ENCODE measurements around the gene BPIFB3.

Gene BPIFB3, protein sequence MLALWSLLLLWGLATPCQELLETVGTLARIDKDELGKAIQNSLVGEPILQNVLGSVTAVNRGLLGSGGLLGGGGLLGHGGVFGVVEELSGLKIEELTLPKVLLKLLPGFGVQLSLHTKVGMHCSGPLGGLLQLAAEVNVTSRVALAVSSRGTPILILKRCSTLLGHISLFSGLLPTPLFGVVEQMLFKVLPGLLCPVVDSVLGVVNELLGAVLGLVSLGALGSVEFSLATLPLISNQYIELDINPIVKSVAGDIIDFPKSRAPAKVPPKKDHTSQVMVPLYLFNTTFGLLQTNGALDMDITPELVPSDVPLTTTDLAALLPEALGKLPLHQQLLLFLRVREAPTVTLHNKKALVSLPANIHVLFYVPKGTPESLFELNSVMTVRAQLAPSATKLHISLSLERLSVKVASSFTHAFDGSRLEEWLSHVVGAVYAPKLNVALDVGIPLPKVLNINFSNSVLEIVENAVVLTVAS

DNA sequence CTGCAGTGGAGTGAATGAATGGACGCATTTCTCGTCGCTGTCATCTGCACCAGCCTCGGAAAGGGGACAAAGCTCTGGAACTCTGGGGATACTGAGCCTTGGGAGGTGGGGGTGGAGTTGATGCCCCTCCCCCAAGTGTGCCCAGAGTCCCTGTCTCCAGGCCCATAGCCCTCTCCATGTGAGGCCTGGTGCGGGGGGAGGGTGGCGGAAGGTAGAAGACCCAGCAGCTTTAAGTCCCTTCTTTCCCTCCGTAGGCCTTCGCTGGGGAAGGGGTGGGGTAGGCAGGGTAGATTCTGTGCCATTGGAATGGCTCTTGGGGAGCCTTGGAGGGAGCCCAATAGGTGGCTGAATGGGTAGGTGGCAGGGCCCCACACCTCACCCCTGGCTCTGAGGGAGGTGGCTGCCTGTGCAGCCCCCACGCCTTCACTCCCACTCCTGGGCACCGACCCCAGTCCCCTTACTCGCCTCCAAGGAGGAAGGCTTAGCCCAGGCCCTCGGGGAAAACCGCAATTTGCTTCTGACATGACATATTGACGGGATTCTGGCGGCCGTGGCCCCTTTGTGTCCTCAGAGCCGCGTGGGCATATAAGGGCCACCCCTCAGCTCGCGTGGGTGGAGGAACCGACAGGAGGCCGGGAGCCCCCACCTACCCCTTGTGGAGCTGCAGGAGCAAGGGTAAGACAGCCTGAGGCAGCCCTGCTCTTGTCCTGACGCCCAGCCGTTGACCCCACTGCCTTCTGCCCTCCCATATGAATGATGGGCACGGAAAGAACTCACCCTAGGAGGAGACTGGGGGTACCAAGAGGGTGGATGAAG is at the start of gene BPIFB3:
Gene BPIFB3 (plus strand): TSS at position 613 of the 816 bp plus-strand sequence. CDS start 1,533 bp downstream, outside the sequence.
- ATAC-seq = no peak
- no peaks in the 10 kb centered on the region for H3K4me1 Mint-ChIP-seq
- no peaks in the 10 kb centered on the region for H3K9me3 Mint-ChIP-seq
- no peak within 1 kb of the TSS for H3K27ac Mint-ChIP-seq
- no peaks in the 10 kb centered on the region for H3K36me3 Mint-ChIP-seq (ENCODE audit: low read depth)
- DNase-seq = no peak
- no peak within 1 kb of the TSS for H3K4me3 Mint-ChIP-seq
- no peaks in the 10 kb centered on the region for H3K27me3 Mint-ChIP-seq

DNA sequence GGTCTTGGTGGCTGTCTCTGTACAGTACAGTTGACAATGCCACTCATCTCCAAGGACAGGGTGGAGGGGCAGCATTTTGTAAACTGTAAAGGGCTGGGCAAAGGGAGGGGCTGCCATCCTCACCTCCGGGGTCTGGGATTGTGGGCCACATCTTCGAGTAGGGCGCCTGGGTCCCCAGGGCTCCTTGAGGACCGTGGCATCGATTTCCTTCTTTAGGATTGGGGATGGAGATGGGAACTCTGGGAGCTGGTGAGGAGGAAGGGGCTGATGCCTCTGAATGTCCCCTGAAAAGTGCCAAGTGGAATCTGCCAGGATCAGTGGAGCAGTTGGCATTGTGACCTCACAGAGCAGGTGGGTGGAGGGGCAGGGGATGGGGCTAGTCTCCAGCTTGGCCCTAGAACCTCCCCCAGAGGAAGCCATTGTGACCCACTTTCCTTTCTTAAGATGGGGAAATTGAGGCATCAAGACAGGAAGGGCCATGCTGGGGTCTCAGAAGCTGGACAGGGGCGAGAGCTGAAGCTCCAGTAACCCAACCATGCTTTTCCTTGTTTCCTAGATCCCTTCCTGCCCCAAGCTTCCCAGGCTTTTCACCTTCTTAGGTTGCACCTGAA is 49.5 kb upstream of the BPIFB3 start, which contains the start of gene SUN5:
Gene SUN5 (minus strand): TSS at position 293 of the 611 bp plus-strand sequence. CDS start 93 bp downstream, at position 200.
- Mint-ChIP-seq H3K4me1 (peaks cover 7% of the 10 kb centered on the region), H3K27me3 (no peaks in the 10 kb centered on the region), H3K27ac (no peak within 1 kb of the TSS), H3K36me3 (ENCODE audit: low read depth) (no peaks in the 10 kb centered on the region), H3K4me3 (no peak within 1 kb of the TSS), H3K9me3 (peaks cover 5% of the 10 kb centered on the region)
- no peak for DNase-seq
- no peak for ATAC-seq

DNA sequence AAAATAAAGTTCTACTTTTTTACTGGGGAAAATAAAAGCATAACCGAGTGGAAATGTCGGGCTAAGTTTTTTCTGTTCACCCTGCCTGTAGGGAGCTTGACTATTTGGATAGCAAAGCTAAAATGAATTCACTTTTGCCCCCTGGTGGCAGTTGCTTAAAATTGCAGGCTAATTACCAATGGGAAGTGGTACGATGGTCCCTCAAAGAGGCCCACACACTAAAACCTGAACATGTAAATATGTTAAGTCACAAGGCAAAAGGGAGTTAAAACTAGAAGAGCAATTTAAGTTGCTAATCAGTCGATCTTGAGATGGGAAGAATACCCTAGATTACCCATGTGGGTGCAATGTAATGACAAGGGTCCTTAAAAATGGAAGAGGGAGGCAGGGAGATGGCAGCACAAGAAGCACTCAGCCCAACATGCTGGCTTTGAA is 48.6 kb upstream of the BPIFB3 start:
- no peak overlapping the region for H3K27ac Mint-ChIP-seq

DNA sequence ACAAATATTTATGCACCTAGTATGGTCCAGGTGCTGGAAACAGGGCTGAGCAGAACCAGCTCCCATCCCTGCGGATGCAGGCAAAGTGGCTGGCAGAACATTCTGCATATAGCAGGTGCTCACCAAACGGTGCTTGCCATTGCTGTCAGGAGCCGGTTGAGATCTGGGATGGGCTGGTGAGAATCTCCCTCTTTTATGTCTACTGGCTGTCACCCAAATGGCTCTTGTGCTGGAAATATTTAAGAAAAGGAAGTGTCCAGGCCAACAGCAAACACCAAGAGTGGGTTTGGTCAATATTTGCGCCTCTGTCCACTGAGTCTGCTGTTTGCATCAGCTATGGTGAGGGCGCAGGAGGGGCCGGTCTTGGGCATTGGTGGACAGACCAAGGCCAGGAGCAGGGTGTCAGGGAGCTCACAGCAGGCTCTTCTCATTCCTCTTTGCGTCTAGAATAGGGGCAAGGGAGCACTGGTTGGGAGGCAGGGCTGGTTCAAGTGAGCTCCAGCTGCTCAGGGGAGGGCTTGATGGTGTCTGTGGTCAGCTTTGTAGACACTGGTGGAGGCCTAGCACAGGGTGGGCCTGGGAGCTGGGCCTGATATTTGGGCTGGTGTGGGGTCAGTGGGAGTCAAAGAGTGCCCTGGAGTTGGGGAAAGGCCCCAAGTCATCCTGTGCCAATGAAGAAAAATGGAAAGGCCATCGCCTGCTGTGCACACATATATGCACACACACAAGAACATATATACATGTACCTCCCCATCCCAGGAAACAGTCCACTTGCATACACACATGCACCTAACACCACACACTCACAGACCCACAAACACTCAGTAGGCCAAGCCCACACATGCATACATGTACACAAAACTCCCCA is 47.6 kb upstream of the BPIFB3 start:
- Mint-ChIP-seq H3K27me3 (no peaks in the 10 kb centered on the region), H3K4me1 (peaks cover 2% of the 10 kb centered on the region), H3K36me3 (ENCODE audit: low read depth) (no peaks in the 10 kb centered on the region), H3K9me3 (peaks cover 5% of the 10 kb centered on the region), H3K27ac (no peak overlapping the region), H3K4me3 (no peak overlapping the region)
- ATAC-seq (no peak), DNase-seq (no peak)

More for the DNA sequence above, 48.6 kb upstream of the BPIFB3 start:
- no peak overlapping the region for H3K4me3 Mint-ChIP-seq
- no peak for ATAC-seq
- peaks cover 5% of the 10 kb centered on the region for H3K9me3 Mint-ChIP-seq
- H3K27me3 Mint-ChIP-seq = no peaks in the 10 kb centered on the region
- peaks cover 4% of the 10 kb centered on the region for H3K4me1 Mint-ChIP-seq
- DNase-seq = peak; percentile 29
- H3K36me3 Mint-ChIP-seq (ENCODE audit: low read depth) = no peaks in the 10 kb centered on the region

DNA sequence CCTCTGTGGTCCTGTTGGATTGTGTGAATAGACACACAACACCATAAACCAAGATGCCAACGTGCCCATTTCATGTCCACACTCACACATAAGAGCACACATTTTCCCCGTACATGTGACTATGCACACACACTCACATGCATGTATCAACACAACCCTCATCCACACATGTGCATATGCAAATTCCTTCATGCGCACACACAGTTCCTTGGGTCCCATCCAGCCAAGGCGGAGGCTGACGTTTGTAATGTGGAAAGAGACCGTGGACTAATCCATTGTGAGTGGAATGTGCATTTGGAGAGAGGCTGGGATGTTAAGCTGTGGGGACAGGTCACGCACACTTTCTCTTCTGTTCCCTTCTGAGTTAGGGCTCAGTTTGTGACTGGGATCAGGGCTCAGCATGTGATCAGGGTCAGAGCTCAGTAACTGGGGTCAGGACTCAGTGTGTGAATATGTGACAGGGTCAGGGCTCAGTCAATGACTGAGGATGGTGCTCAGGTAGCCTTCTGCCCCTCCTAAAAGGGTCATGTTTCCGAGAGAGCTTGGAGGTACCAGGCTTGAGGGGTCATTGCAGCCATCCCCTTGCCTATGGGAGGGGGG is 46.8 kb upstream of the BPIFB3 start:
- peaks cover 2% of the 10 kb centered on the region for H3K4me1 Mint-ChIP-seq
- no peak for DNase-seq
- ATAC-seq = no peak
- H3K9me3 Mint-ChIP-seq = peaks cover 5% of the 10 kb centered on the region
- no peak overlapping the region for H3K27ac Mint-ChIP-seq
- no peaks in the 10 kb centered on the region for H3K36me3 Mint-ChIP-seq (ENCODE audit: low read depth)
- no peaks in the 10 kb centered on the region for H3K27me3 Mint-ChIP-seq
- H3K4me3 Mint-ChIP-seq = no peak overlapping the region

DNA sequence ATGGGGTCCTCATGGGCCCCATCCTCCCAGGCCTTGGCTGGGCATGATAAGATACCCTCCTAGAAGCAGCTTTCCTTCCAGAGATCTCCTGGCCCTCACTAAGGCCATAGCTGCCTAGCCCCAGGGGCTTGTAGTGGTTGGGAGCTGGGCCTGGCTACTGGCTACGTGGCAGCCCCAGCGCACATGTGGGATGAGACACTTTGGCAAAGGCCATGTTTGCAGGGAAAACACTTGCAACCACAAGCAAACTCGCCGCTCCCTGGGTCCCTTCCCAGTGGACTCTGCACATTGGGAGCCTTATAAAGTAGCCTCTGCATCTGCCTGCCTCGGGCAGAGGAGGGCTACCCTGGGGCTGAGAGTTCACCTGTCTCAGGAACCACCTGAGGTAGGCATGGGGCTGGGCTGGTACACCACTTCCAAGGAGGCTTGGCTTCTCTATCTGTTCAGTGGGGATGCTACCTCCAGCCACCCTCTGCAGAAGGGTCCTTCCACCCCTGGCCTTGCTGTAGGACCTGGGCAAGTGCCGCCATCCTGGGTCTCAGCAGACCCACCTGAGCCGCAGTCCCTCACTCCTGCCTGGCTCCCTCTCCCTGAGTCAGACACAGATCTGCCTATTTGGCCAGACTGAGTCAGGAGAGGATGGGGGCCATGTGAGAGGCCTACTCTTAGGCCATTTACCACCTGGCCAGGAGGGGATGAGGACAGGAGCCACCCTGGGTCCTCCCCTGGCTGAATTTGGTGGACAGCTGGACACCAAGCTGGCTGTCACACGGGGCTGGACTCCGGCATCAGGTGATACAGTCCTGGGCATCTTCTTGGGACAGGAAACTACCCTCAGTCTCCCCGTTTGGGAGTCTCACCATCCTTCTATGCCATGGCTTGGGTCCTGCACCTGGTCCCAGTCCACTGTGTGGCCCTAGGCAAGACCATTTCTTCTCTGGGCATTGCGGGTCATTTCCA is 46.0 kb upstream of the BPIFB3 start, which contains the start of gene BPIFB2:
Gene BPIFB2 (plus strand): TSS at position 329 of the 960 bp plus-strand sequence. CDS start 871 bp downstream, outside the sequence.
- DNase-seq (no peak), ATAC-seq (no peak)
- no peaks in the 10 kb centered on the region for H3K27me3 Mint-ChIP-seq
- no peaks in the 10 kb centered on the region for H3K36me3 Mint-ChIP-seq (ENCODE audit: low read depth)
- no peaks in the 10 kb centered on the region for H3K4me1 Mint-ChIP-seq
- no peak within 1 kb of the TSS for H3K27ac Mint-ChIP-seq
- H3K4me3 Mint-ChIP-seq = no peak within 1 kb of the TSS
- H3K9me3 Mint-ChIP-seq = peaks cover 5% of the 10 kb centered on the region

DNA sequence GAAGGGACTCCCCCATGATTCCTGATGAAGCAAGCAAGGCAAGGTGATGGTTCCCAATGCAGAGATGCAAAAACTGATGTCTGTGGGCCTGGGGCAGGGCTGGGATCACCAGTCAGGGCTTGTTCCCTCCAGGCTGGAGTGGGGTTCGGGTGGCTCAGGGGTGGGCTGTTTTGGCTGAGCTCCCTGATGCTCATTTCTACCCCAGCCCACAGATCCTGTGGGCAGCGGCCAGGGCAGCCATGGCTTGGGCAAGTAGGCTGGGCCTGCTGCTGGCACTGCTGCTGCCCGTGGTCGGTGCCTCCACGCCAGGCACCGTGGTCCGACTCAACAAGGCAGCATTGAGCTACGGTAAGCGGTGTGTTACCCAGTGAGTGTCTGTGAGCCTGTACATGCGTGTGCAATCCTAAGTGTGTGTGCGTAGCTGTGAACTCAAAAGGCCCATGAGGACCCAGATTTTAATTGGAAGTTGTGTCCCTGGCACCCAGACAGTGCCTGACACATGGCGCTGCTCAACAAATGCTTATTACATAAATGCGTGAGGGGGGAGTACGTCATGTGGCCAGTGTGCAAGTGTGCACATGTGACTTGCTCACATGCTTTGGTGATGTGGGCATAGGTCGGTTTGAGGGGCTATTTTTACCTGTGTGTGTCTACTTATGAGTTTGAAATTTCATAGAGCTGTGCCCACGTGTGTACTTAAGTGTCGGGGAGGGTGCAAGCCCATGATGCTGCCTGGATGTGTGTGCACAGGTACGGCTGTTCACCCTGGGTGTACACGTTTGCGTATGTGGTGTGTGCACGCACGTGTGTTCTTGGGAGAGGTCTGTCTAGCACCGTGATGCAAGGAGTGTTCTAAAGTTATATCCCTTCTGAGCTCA is 45.1 kb upstream of the BPIFB3 start:
- no peak overlapping the region for H3K4me3 Mint-ChIP-seq
- DNase-seq (no peak), ATAC-seq (no peak)
- no peaks in the 10 kb centered on the region for H3K27me3 Mint-ChIP-seq
- no peak overlapping the region for H3K27ac Mint-ChIP-seq
- no peaks in the 10 kb centered on the region for H3K36me3 Mint-ChIP-seq (ENCODE audit: low read depth)
- peaks cover 5% of the 10 kb centered on the region for H3K9me3 Mint-ChIP-seq
- H3K4me1 Mint-ChIP-seq = no peaks in the 10 kb centered on the region

DNA sequence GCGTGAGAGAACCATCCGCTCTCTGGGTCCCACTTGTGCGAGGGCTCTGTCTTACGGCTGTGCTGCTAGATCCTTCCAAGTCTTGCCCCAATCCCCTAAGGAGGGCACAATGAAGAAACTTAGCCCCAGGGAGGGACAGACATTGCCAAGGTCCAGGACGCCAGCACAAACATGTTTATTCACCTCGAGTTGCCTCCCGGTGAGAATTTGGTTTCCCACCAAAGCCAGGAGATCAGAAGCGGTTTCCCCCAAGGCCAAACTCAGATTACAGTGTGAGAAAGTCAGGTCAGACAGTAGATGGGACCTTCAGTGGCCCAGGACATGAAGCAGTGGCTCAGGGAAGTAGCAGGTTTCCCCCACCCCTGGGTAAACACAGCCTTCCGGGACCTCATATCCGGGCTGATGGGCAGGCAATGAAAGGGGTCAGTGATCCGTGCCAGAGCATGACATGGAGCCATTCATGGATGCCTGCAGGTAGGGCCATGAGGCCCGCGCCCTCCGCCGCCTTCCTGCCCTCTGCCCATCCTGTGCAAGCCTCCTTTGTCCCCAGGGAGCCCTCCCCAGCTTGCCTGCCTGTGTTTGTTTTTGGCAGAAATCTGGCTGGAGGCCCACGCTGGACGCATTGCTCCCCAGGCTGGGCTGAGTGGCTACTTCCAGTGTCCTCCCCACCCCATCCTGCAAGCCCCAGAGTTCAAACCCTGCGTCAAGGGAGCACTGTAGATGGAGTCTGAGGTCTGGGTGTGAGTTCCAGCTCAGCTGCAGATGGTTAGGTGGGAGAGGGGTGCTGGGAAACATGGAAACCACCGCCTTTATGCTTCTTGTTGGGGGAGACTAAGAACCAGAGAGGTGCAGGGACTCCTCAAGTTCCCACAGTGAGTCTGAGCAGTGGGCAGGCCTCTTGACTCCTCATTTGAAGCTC is 44.2 kb upstream of the BPIFB3 start:
- Mint-ChIP-seq H3K4me1 (no peaks in the 10 kb centered on the region), H3K27ac (no peak overlapping the region), H3K27me3 (no peaks in the 10 kb centered on the region), H3K4me3 (no peak overlapping the region), H3K36me3 (ENCODE audit: low read depth) (no peaks in the 10 kb centered on the region), H3K9me3 (peaks cover 5% of the 10 kb centered on the region)
- DNase-seq = no peak
- ATAC-seq = no peak

DNA sequence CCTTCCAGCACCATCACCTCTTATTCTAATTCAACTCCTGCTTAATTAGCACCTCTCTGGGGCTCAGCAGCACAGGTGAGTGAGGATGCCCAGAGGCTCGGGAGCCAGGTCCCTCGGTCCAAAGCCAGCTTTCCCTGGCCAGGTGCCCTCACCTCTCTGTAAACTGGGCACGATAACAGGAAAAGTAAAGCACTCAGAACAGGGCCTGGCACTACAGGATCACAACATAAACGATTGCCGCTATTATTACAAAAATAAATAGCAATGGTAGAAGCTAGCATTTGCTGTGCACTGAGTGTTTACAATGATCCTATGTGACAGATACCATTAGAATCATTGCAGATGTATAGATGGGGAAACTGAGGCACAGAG is 43.6 kb upstream of the BPIFB3 start:
- no peak for ATAC-seq
- H3K9me3 Mint-ChIP-seq = peaks cover 4% of the 10 kb centered on the region
- no peaks in the 10 kb centered on the region for H3K36me3 Mint-ChIP-seq (ENCODE audit: low read depth)
- no peak overlapping the region for H3K4me3 Mint-ChIP-seq
- no peak overlapping the region for H3K27ac Mint-ChIP-seq
- H3K27me3 Mint-ChIP-seq = no peaks in the 10 kb centered on the region
- H3K4me1 Mint-ChIP-seq = no peaks in the 10 kb centered on the region
- DNase-seq = no peak

DNA sequence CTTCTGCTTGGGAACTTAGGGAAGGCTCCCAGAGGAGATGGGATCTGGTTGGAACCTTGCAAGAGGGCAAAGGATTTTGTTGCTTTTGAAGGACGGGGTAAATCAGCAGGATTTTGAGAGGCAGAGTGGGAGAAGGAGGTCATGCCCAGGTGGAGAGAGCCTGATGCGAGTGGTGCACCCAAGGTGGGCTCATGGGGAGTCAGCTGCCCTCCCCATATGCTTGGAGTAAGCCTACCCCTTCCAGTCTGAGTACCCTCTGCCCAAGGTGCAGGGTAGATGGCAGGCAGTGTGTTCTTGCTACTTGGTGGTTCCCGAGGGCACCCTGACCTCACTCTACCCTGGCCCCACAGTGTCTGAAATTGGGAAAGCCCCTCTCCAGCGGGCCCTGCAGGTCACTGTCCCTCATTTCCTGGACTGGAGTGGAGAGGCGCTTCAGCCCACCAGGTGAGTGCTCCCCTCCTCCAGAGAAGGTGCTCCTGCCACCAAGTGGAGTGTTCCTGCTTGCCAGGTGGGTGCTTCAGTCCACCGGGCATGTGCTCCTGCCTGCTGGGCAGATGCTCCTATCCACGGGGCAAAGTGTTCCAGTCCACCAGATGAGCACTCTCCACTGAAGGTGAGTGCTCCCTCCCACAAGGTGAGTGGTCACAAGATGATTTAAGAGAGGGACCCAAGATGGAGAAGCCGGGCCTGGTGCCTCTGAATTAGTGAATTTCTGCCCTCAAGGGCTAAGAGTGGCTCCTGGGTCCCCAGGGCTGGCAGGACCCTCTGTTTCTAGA is 42.8 kb upstream of the BPIFB3 start:
- Mint-ChIP-seq H3K36me3 (ENCODE audit: low read depth) (no peaks in the 10 kb centered on the region), H3K27me3 (no peaks in the 10 kb centered on the region), H3K4me3 (no peak overlapping the region), H3K9me3 (no peaks in the 10 kb centered on the region), H3K27ac (no peak overlapping the region), H3K4me1 (no peaks in the 10 kb centered on the region)
- no peak for ATAC-seq
- no peak for DNase-seq

All from activated naive CD8-positive, alpha-beta T cell treated with anti-CD3 and anti-CD28 coated beads, Interleukin-2, amount 50 U/mL, for 24 hours (primary cell).